Neural crest cell (in vitro differentiated cells): ENCODE data around the gene SLC38A9. TPM values are rescaled to one million over a fixed set of nuclear protein-coding genes. Genes with fewer than 3 reads are reported as not detected.
"Not testable (repeated sequence)": the region's sequence is repeated elsewhere in the genome, so short reads cannot be mapped to it uniquely, and the experiment has no call there.

Experiments used
- DNase-seq: peaks from one replicate; pipeline ENCODE4 v3.0.0; 2021; ENCODE audit warnings: low read depth, mixed read lengths, low spot score
- H3K27ac Mint-ChIP-seq: one replicate; pipeline ENCODE4 v1.8.0; 2021; ENCODE audit warnings: mild to moderate bottlenecking, mixed read lengths; ENCODE audit not compliant: unreplicated experiment
- H3K27me3 Mint-ChIP-seq: 2 replicates; pipeline ENCODE4 v1.8.0; 2021; ENCODE audit warnings: low read depth, mild to moderate bottlenecking, mixed read lengths
- H3K36me3 Mint-ChIP-seq: 2 replicates; pipeline ENCODE4 v1.8.0; 2021; ENCODE audit warnings: low read depth, mild to moderate bottlenecking, mixed read lengths
- H3K4me1 Mint-ChIP-seq: 2 replicates; pipeline ENCODE4 v1.8.0; 2021; ENCODE audit warnings: mixed read lengths
- H3K4me3 Mint-ChIP-seq: one replicate; pipeline ENCODE4 v1.8.0; 2021; ENCODE audit warnings: mild to moderate bottlenecking, mixed read lengths
- H3K9me3 Mint-ChIP-seq: 2 replicates; pipeline ENCODE4 v1.8.0; 2021; ENCODE audit warnings: mixed read lengths
- long read RNA-seq: library from polyadenylated mRNA; unstranded; transcript quantifications from one replicate; pipeline ENCODE4 v2.0.0, GENCODE V29; 2020
- total RNA-seq: library from RNA; stranded (reverse); gene quantifications from 2 replicates; pipeline ENCODE4 v1.2.1, GENCODE V29; 2021
- TF ChIP-seq, protein P1 (sequence below): fragments of 200-600 bp; sonication (generic); conservative IDR thresholded peaks from 2 replicates; pipeline ENCODE4 v1.5.0; 2021; ENCODE audit warnings: antibody characterized with exemption, mild to moderate bottlenecking

Gene SLC38A9, protein sequence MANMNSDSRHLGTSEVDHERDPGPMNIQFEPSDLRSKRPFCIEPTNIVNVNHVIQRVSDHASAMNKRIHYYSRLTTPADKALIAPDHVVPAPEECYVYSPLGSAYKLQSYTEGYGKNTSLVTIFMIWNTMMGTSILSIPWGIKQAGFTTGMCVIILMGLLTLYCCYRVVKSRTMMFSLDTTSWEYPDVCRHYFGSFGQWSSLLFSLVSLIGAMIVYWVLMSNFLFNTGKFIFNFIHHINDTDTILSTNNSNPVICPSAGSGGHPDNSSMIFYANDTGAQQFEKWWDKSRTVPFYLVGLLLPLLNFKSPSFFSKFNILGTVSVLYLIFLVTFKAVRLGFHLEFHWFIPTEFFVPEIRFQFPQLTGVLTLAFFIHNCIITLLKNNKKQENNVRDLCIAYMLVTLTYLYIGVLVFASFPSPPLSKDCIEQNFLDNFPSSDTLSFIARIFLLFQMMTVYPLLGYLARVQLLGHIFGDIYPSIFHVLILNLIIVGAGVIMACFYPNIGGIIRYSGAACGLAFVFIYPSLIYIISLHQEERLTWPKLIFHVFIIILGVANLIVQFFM
- 23.9 and 25.3 TPM in 2 replicates for total RNA-seq
- long read RNA-seq, transcript SLC38A9-202 (16 exons, 2,927 nt): major isoform, 16 of 42 reads
- long read RNA-seq, partial matches to known transcripts: 4 of 42 reads
- long read RNA-seq, other reads (novel, unspliced or antisense): 22 of 42 reads

DNA sequence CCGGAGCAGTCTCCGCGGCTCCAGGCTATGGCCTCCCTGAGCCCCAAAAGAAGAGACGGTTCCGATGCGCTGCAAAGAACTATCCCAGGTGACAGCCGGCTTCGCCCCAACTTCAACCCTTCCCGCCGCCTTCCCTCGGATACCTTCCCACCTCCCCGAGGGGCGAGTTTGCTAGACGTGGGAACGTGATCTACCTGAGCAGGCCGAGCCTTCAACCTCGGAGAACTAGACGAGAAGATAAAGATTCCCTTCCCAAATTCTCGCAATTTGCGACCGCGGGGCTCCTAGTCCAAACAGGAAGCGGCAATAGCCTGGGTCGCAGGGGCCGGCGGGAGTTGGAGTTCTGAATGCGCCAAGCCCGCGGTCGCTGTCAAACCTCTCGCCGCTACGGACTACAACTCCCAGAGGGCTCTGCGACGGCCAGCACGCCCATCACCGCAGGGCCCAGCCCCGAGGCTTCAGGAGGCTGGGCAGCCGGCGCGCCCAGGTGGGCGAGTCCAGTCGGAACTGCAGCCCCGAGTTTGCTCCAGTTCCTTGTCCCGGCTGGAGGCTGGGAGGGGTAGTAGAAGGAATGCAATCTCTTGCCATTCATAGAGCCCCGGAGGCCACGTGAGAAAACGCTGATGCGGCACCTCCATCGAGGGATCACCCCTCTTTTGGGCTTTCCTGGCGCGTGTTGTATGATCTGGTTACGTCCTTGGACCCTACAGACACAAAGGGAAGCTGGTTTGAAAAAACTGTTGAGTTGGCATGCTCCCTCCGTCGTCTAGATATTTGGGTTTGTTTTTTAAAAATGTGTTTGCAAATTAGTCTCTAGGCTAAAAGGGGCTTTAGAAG lies at the start of gene SLC38A9:
TSS of gene SLC38A9 (minus strand) at position 302 of the 837 bp plus-strand sequence. CDS start 14,366 bp downstream, outside the sequence.
- DNase-seq: peak; percentile 86
- peak within 1 kb of the TSS; percentile 99 for H3K27ac Mint-ChIP-seq
- H3K9me3 Mint-ChIP-seq: peaks cover 6% of the 10 kb centered on the region
- no peaks in the 10 kb centered on the region for H3K27me3 Mint-ChIP-seq
- peak within 1 kb of the TSS; percentile 100 for H3K4me3 Mint-ChIP-seq
- H3K4me1 Mint-ChIP-seq: peaks cover 16% of the 10 kb centered on the region
- H3K36me3 Mint-ChIP-seq: peaks cover 3% of the 10 kb centered on the region
- TF ChIP-seq, protein P1, sequence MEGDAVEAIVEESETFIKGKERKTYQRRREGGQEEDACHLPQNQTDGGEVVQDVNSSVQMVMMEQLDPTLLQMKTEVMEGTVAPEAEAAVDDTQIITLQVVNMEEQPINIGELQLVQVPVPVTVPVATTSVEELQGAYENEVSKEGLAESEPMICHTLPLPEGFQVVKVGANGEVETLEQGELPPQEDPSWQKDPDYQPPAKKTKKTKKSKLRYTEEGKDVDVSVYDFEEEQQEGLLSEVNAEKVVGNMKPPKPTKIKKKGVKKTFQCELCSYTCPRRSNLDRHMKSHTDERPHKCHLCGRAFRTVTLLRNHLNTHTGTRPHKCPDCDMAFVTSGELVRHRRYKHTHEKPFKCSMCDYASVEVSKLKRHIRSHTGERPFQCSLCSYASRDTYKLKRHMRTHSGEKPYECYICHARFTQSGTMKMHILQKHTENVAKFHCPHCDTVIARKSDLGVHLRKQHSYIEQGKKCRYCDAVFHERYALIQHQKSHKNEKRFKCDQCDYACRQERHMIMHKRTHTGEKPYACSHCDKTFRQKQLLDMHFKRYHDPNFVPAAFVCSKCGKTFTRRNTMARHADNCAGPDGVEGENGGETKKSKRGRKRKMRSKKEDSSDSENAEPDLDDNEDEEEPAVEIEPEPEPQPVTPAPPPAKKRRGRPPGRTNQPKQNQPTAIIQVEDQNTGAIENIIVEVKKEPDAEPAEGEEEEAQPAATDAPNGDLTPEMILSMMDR: no peak

- not testable (repeated sequence) for H3K27me3 Mint-ChIP-seq, H3K9me3 Mint-ChIP-seq, DNase-seq, H3K27ac Mint-ChIP-seq, H3K4me3 Mint-ChIP-seq, H3K4me1 Mint-ChIP-seq, H3K36me3 Mint-ChIP-seq
Measured at GRCh38 chr5:55761721-55762120, 49.6 kb upstream of the SLC38A9 start.

- H3K4me1 Mint-ChIP-seq: no peaks in the 10 kb centered on the region
- H3K36me3 Mint-ChIP-seq: no peaks in the 10 kb centered on the region
- no peaks in the 10 kb centered on the region for H3K9me3 Mint-ChIP-seq
- no peak overlapping the region for H3K27ac Mint-ChIP-seq
- H3K27me3 Mint-ChIP-seq: no peaks in the 10 kb centered on the region
- no peak overlapping the region for H3K4me3 Mint-ChIP-seq
- DNase-seq: no peak
- TF ChIP-seq, protein P1: no peak
Measured at GRCh38 chr5:55758714-55759113, 46.6 kb upstream of the SLC38A9 start.

GRCh38 chr5:55758231-55758630 lies 46.1 kb upstream of the SLC38A9 start:
- no peaks in the 10 kb centered on the region for H3K27me3 Mint-ChIP-seq
- H3K4me3 Mint-ChIP-seq: no peak overlapping the region
- no peak overlapping the region for H3K27ac Mint-ChIP-seq
- H3K36me3 Mint-ChIP-seq: no peaks in the 10 kb centered on the region
- TF ChIP-seq, protein P1: no peak
- H3K4me1 Mint-ChIP-seq: no peaks in the 10 kb centered on the region
- DNase-seq: no peak
- no peaks in the 10 kb centered on the region for H3K9me3 Mint-ChIP-seq

GRCh38 chr5:55750499-55750898 lies 38.4 kb upstream of the SLC38A9 start:
- TF ChIP-seq, protein P1: no peak
- no peaks in the 10 kb centered on the region for H3K27me3 Mint-ChIP-seq
- no peaks in the 10 kb centered on the region for H3K36me3 Mint-ChIP-seq
- no peaks in the 10 kb centered on the region for H3K9me3 Mint-ChIP-seq
- H3K27ac Mint-ChIP-seq: no peak overlapping the region
- DNase-seq: no peak
- no peaks in the 10 kb centered on the region for H3K4me1 Mint-ChIP-seq
- no peak overlapping the region for H3K4me3 Mint-ChIP-seq
